Stimulated activated CD8-positive, alpha-beta memory T cell treated with anti-CD3 and anti-CD28 coated beads, Interleukin-7, amount 100 ng/mL, for 24 hours (primary cell): ENCODE data around the gene ZSCAN12.
"Not testable (repeated sequence)": the region's sequence is repeated elsewhere in the genome, so short reads cannot be mapped to it uniquely, and the experiment has no call there.

Experiments
- DNase-seq: peaks from one replicate; pipeline ENCODE4 v3.0.0-alpha.2; 2020; ENCODE audit warnings: low read depth

ZSCAN12 gene

DNA sequence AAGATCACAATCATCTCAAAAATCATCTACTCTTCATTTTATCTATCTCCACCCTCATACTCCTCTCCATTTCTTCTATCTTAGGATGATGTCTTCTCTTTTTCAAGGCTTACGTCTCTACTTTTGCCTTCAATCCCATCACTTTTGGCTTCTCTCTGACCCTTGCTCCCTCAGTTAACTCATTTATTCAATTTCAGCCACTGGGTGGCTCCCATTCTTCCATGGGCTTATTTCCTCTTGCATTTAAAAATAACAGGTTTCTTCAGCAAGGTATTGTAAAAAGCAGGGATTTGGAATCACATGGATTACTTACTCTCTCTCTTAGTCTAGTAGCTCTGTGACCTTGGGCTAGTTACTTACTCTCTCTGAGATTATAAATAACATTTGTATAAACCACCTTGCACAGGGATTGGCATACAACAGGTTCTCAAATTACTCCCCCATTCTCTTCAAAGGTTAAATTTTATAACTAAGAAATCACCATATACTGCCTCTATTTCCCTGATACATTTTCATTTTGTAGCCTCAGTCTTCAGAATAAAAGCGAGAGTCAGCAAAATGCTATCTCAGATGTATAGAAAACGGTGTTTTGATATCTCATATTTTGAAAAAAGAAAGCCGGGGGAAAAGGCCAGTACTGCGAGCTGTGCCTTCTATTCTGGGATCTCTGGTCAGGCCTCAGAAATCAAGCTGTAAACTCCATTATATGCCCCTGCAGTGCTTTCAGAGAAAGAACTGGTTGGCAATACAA is 5.5 kb downstream of the ZSCAN12 start:
- no peak for DNase-seq

DNA sequence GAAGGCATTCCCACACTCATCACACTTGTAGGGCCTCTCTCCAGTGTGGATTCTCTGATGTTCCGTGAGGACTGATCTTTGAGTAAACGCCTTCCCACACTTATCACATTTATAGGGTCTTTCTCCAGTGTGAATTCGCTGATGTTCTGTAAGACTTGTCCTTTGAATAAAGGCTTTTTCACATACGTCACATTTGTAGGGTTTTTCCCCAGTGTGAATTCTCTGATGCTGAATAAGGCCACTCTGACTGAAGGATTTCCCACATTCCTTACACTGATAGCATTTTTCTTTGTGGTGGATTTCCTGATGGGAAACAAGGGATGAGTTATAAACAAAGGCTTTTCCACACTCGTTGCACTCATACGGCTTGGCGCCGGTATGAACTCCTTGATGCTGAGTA is 8.9 kb downstream of the ZSCAN12 start:
- DNase-seq = no peak

DNA sequence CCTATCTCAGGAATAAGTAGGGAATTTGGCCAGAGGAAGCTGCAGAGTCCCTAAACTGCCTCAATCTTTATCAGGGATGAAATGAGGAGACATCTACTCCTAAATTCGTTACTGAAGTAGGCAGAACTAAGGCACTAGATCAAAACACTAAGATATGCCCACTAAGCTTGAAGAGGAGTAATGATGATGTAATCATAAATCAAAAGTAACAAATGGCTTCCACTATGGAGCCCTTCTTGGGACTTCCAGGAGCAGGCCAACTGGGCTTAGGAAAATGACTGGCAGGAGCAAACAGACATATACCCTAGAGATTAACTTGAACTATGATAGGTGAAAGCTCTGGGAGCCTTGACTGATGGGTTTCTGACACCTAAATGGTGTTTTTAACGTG is 15.4 kb downstream of the ZSCAN12 start:
- no peak for DNase-seq

DNA sequence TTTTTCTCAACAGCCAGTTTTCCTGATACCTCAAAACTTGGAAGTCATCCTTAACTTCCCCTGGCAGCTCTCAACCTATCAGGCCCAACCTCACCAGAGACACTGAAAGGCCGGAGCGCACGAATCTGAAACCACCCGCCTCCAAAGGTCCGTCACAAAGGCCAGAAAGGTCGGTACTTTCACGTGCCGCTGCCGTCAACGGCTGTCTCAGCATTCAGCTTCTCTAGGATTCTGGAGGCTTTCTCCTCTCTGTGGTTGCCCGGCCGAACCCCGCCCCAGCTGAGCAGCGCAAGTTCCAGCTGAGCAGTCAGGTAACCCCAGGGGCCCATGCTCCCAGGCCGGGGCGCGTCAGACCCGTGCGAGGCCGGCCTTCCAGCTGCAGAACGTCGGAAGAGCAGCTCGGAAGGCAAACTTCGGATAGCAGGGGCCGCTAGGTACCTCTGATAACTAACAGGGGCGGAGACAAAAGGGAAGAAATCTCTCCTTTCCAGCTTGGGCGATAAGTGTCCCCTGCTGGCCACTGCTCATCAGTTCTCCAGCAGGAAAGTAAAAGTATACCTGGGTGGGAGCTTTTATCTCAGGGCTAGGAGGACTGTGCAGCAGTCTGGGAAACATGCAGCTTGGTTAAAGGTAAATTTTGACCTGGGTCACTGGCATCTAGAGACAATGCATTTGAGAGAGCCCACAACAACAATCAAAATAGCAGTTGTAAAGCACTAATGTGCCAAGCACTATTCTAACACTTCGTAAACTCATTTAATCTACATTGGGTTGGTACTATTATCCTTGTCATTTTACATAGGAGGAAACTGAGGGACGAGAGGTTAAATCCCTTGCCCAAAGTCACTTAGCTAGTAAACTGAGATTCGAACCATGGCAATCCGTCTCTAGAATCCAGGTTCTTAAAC is 16.1 kb downstream of the ZSCAN12 start:
- DNase-seq = no peak

DNA sequence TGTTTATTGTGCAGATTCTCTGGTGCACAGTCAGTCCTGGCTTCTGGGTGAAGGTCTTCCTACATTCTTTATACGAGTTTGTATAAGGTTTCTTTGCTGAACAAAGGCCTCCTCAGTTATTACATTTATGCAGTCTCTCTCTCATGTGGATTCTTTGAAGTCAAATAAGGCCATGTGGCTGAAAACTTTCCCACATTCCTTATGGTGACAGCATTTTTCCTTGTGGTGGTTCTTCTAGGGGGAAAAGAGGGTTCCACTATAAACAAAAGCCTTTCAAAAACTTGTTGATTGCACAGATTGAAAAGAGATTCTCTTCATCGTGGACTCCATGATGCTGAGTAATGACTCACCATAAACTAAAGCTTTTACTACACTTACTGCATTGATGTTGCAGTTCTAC is 19.2 kb downstream of the ZSCAN12 start:
- no peak for DNase-seq

DNA sequence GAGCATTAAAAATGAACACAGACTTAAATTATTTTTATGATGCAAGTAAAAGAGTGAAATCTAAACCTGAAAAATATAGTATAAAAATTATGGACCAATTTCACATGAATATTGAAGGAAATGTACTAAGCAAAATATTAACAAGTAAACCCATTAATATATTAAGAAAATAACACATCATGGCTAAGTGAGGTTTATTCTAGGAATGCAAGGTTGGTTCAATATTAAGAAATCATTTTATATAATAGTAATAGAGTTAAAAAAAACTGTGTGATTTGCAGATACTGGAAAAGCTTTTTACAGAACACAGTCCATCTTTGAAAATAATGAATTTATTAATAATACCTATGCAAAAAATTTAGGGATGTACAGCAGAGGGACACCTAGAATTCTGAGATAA is 20.9 kb downstream of the ZSCAN12 start:
- no peak for DNase-seq

DNA sequence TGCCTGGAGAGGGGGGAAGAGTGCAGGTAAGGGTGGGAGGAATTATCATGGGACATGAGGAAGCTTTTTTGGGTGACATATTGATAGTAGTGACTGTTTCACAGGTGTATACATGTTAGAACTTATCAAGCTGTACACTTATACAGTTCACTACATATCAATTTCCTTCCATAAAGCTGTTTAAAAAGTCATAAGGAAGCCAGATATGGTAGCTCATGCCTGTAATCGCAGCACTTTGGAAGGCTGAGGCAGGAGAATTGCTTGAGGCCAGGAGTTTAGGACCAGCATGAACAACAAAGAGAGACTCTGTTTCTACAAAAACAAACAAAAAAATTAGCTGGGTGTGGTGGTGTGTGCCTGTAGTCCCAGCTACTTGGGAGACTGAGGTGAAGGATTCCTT is 21.7 kb downstream of the ZSCAN12 start:
- DNase-seq = no peak

DNA sequence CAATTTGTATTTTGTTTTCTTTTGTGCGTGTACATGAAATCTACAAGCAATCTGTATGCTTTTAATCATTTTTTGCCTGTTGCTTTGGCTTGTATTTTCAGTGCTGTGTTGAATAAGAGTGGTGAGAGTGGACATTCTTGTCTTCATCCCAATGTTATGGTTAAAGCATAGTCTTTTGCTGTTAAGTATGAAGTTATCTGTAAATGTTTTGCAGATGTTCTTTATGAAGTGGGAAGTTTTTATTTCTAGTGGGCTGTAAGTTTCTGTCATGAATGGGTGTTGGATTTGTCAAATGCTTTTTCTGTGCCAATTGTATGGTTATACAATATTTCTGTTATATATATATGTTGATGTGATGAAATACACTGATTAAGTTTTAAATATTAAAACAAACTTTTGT is 25.6 kb downstream of the ZSCAN12 start:
- DNase-seq = no peak

DNA sequence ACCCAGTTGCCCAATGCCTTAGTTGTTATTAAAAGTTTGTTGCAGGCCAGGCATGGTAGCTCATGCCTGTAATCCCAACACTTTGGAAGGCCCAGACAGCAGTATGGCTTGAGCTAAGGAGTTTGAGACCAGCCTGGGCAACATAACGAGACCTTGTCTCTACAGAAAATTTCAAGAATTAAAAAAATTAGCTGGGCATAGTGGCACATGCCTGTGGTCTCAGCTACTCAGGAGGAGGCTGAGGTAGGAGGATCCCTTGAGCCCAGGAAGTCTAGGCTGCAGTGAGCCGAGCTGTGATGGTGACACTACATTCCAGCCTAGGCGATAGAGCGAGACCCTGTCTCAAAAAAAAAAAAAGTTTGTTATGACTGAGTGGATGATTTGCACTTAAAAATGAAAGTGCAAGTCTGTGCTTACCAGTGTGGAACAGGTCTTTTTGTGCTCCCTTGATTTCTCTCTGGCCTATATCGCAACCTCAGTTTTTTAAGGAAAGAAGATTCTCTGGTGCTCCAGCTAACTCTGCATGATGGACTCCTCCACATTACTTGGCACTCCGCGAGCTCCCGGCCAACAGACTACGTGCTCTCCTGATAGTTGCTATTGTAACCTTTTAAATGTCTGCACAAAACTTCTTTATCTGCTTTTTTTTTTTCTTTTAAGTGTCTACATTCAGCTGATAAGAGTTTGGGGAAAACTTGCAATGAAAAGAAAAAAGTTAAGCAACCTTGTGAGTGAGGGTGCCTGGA is 27.7 kb downstream of the ZSCAN12 start:
- no peak for DNase-seq

DNA sequence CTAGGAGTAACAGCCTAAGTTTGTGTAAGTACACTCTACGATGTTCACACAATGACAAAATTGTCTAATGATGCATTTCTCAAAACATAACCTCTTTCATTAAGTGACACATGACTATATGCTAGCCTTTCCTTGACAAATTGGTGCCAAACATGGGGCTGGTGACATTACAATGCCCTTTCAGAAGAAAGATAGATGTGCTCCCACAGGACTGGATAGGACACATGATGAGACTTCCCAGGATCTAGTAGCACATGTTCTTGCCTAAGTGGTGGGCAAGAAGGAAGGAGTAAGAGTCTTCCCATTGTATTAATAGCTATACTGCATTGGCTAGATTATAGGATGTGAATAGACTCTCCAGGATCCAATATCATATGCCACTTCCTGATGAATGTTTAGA is 28.3 kb downstream of the ZSCAN12 start:
- DNase-seq = no peak

DNA sequence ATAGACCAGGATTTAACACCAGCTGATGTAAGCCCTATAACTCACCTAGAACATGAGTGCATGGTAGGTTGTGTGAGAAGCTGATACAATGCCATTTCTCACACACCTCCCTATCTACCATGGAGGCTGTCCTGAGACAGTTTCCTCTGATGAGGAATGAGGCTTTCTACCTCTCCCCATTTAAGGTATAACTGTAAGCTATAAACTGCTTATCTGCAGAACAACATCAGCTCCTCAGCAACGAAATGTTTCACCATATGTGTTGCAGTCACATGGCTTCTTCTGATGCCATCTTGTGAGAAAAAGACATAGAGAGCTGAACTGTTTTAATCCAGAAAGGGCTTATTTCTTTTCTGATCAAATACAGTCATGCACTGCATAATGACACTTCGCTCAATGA is 29.1 kb downstream of the ZSCAN12 start:
- no peak for DNase-seq

DNA sequence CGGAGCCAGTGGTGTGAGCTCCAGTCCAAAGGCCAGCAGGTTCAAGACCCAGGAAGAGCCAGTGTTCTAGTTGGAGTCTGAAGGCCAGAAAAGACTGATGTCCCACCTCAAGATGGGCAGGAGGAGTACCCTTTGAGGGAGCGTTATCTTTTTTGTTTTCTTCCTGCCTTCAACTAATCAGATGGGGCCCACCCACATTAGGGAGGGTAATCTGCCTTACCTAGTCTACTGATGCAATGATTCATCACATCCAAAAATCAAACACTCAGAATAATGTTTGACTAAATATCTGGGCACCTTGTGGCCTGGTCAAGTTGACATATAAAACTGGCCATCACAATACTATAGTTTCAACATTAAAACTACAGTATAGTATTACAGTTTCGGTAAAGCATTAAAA is 30.1 kb downstream of the ZSCAN12 start:
- DNase-seq = no peak

DNA sequence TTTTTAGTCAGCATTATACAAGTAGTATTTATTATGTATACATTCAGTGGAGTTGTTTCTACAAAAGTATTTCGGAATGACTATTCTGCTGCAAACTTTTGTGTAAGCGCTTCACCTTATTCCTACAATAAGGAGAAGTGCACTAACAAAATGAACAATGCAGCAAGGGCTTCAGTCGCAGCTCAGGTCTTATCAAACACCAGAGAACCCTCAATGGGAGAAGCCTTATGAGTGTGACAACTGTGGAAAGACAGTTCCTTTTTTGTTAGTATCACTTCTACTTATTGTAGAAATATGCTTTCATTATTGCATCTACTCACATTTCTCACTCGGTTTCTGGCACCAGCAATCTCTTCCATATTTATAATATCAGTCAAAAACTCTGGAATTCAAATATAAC is 31.0 kb downstream of the ZSCAN12 start:
- no peak for DNase-seq

DNA sequence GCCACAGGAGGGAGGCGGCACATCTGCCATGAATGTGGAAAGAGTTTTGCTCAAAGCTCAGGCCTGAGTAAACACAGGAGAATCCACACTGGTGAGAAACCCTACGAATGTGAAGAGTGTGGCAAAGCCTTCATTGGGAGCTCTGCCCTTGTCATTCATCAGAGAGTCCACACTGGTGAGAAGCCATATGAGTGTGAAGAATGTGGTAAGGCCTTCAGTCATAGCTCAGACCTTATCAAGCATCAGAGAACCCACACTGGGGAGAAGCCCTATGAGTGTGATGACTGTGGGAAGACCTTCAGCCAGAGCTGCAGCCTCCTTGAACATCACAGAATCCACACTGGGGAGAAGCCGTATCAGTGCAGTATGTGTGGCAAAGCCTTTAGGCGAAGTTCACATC is 34.0 kb downstream of the ZSCAN12 start:
- DNase-seq = not testable (repeated sequence)

DNA sequence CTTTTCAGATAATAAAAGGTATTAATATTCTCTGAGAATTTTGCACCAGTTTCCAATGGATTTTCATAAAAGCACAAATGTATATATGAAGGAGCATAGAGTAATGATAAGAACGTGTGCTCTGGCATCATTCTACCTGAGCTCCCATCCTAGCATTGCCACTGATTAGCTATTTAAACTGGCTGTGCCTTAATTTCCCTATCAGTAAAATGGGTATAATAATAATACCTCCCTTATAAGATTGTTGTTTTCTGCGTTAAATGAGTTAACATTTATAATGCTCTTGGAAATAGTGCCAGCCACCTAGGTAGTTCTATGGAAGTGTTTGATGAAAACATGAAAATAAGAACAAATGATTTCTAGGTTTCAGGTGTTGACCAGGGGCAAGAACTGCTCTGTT is 38.6 kb downstream of the ZSCAN12 start:
- no peak for DNase-seq

DNA sequence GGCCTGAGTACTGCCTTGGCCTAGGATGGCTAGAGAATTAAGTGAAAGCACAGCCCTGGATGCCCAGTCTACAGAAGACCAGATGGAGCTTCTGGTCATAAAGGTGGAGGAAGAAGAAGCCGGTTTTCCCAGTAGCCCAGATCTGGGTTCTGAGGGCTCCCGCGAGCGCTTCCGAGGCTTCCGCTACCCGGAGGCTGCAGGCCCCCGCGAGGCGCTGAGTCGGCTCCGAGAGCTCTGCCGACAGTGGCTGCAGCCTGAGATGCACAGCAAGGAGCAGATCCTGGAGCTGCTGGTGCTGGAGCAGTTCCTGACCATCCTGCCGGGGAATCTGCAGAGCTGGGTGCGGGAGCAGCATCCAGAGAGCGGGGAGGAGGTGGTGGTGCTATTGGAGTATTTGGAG is 40.0 kb downstream of the ZSCAN12 start:
- not testable (repeated sequence) for DNase-seq

DNA sequence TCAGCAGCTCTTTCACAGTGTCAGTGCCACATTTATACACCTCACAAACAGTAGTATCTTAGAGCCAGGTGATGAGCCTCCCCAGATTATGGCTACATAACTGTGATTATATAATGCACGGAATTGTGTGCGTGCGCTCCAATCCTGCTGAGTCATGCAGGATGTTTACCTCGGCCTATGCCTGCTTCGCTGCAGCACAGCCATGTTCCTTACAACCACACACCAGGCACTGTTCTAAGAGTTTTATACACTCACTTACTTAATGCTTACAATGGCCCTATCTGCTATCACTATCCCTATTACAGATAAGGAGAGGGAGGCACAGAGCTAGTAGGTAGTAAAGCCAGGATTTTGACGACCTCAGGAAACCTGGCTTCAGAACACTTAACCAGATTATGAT is 42.5 kb downstream of the ZSCAN12 start:
- DNase-seq = no peak

DNA sequence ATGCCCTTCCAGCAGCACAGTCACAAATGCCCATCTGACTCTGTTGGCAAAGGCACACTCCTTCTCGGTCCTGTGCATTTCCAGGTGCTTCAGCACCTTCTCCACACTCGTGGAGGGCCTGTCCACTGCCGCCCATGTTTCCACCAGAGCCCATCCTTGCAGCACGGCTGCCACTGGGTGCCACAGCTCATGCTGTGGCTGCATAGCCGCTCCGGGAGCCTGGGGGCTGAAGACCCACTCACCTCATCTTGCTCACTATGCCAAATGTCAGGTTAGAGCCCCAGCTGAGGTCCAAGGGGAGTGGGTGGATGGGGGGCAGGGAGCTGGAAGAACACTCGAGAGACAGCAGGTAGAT is 42.9 kb downstream of the ZSCAN12 start:
- no peak for DNase-seq

DNA sequence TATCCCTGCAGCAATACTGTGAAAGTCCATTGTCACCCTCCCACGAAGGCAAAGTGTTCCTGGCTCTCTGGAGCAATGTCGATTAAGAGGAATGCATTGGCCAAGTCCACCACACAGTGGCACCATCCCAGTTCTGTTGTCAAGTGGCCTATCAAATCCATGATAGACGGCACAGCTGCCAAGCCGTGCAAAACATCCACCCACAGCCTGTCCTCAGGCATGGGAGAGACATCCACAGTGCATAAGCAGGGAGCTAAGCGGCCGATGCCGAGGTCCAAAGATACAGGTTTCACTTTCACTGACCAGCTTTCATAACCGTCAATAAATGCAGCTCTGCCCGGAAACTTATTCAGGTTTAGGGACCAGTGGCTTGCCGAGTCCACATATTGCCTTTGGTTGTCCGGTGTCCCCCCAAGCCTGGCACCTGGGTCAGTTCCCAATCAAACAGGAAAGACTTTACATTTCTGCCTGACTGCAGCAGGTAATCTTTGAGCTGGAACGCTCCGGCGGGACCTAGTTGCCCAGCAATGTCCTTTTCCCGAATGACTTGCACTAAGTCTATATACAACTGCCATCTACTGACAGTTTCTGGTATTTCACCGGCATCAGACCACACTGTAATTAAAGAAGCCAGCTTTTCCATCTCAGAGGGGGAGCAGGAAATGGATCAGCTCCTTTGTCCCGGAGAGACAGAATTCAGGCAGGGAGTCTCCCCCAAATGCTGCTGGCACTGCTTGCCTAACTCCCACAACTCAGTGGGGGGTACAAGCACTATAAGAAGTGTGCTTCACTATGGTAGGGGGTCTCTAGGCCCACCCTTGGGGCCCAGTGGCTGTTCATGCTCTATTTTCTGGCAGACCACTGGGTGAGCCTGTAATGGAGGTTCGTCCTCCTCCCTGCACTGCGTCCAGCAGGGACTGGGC is 43.5 kb downstream of the ZSCAN12 start:
- DNase-seq = no peak

DNA sequence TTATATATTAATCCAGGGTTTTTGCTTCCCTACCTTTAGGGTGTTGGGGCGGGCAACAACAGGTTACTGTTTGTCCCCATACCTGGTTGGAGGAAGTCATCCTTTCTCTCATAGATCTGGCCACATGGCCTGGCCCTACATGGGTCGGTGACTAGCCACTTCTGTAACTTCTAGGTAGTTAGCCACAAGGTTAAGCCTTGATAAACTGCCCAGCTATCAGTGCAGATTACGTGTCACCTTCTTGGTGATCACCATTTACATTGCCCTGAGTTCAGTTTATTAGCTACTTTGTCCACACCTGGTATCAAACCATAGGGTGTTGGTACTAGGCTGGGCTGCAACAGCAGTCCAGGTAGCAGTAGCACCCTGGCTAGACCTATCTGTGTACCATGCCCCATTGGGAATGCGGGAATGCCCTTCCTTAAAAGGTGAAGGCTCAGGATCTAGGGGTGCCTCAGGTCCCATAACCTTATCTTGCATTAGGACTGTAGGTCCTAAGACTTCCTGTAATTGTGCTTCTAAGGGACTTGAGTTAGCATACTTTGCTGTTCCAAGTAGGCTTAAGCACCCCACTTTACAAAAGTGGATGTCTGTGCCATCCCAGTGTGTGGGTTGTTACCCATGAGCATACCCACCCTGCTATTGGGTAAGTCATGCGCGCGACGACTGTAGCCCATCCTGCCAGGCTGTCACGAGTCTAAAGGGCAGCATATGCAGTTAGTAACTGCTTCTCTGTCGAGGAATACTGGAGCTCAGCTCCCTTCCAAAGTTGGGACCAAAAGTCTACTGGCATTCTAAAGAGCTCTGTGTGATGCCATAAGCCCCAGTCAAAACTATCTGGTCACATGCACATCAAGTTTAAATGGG is 44.6 kb downstream of the ZSCAN12 start:
- no peak for DNase-seq
